ENCODE data around the gene GABRA5. TPM values are rescaled to one million over a fixed set of nuclear protein-coding genes. Genes with fewer than 3 reads are reported as not detected.

Gene GABRA5
- total and polyA plus RNA-seq, 2 of the 8 experiments (the other 6 are each of a cell fraction or from before 2014, with no cell fraction given) = 15.0 to 29.6 TPM

- ChIA-PET POLR2A (ENCODE audit: partially characterized antibody) (no interaction called here), CTCF (ENCODE audit: partially characterized antibody) (interaction anchor here (0.5 to 7.6 kb wide), 10 partner anchors 9 to 80 kb away, joined by 3 to 74 read pairs (median 5); no protein-coding TSS in a partner anchor)
- no peak overlapping the region; a peak in 2 of 7 replicates for H3K9ac ChIP-seq (replicated peaks in 1 of 4; ENCODE audit: extremely low read depth in 1 of 4, low read depth in 3 of 4, low read length in 3 of 4)
Observed at GRCh38 chr15:26971271-26972018, 104.6 kb downstream of the GABRA5 start.

More at GRCh38 chr15:26971271-26972018, 104.6 kb downstream of the GABRA5 start:
- Histone ChIP-seq H2BK15ac (ENCODE audit: low read length) (no peak overlapping the region), H2BK120ac (replicated peaks; ENCODE audit: low read depth, low read length) (no peak overlapping the region), H3K4me1 (replicated peaks in 1 of 4; ENCODE audit: control insufficient read depth in 3 of 4, insufficient read depth in 4 of 4, low read length in 3 of 4) (peaks cover 0 to 3% (median 1%) of the 10 kb centered on the region in 4 experiments; a peak in 1 of 7 replicates), H3K36me3 (ENCODE audit: control insufficient read depth in 2 of 4, insufficient read depth in 4 of 4, low read length in 3 of 4) (no peaks in the 10 kb centered on the region), H3K9me3 (ENCODE audit: insufficient read depth in 2 of 2, low read depth in 1 of 2, low read length in 1 of 2) (no peaks in the 10 kb centered on the region), H3K18ac (ENCODE audit: extremely low read depth, low read length) (no peak overlapping the region), H3K79me1 (ENCODE audit: low read depth, low read length) (no peaks in the 10 kb centered on the region), H2BK5ac (ENCODE audit: low read depth, low read length) (no peak overlapping the region), H3K4me2 (ENCODE audit: insufficient read depth in 1 of 2, low read depth in 2 of 2, low read length in 2 of 2) (peak overlapping the region; percentile 50 to 86), H3K23me2 (ENCODE audit: low read depth, low read length) (peaks cover 9% of the 10 kb centered on the region; the same call in 1 of the 2 replicates), H4K5ac (ENCODE audit: insufficient read length, low read depth, low read length) (no peak overlapping the region), H4K20me1 (replicated peaks in 1 of 2; ENCODE audit: control insufficient read depth in 1 of 2, insufficient read depth in 2 of 2, low read length in 2 of 2) (no peaks in the 10 kb centered on the region), H3K79me2 (ENCODE audit: control insufficient read depth in 1 of 2, insufficient read depth in 2 of 2, low read length in 2 of 2) (no peaks in the 10 kb centered on the region), H4K8ac (ENCODE audit: extremely low read depth, insufficient read depth, low read length) (peak overlapping the region; percentile 51), H2AFZ (ENCODE audit: low read length) (0 out of 2 replicates have a peak overlapping the region, but pooled peaks have one; percentile 52), H3K27ac (ENCODE audit: low read depth, low read length) (no peak overlapping the region), H4K91ac (replicated peaks; ENCODE audit: insufficient read length, low read length) (no peak overlapping the region), H3K14ac (ENCODE audit: insufficient read length) (no peak overlapping the region), H3K27me3 (replicated peaks in 1 of 4; ENCODE audit: control insufficient read depth in 3 of 4, extremely low read depth in 1 of 4, insufficient read depth in 3 of 4, low read length in 3 of 4) (peaks cover 16 to 57% (median 49%) of the 10 kb centered on the region in 4 experiments), H3K4ac (replicated peaks; ENCODE audit: insufficient read length, low read depth, low read length) (no peak overlapping the region), H3K23ac (ENCODE audit: insufficient read length) (no peak overlapping the region), H2AK5ac (ENCODE audit: low read depth, low read length) (no peak overlapping the region), H3K4me3 (ENCODE audit: extremely low read depth in 1 of 4, insufficient read depth in 2 of 4, low read depth in 3 of 4, low read length in 4 of 4) (peak overlapping the region; percentile 46 to 76 (median 52)), H2BK12ac (ENCODE audit: low read depth, low read length) (no peak overlapping the region), H3K56ac (replicated peaks; ENCODE audit: insufficient read length, low read depth, low read length) (no peak overlapping the region), H2BK20ac (ENCODE audit: low read length) (no peak overlapping the region)
- FAIRE-seq = no peak
- TF ChIP-seq KDM4A (IDR thresholded peaks at IDR 0.05; ENCODE audit: low read depth, low read length, severe bottlenecking) (peak; percentile 88), SAP30 (IDR thresholded peaks at IDR 0.05; ENCODE audit: insufficient read depth, insufficient replicate concordance, low read length) (no peak), EP300 (IDR thresholded peaks at IDR 0.05; ENCODE audit: borderline replicate concordance in 1 of 2, low read depth in 2 of 2, low read length in 2 of 2) (no peak), SRF (IDR thresholded peaks at IDR 0.05; ENCODE audit: low read depth, low read length) (no peak), EZH2 (IDR thresholded peaks at IDR 0.05; ENCODE audit: low read depth, low read length, severe bottlenecking) (peak; percentile 64), ASH2L (IDR thresholded peaks at IDR 0.05; ENCODE audit: low read length) (peak; percentile 35), SUZ12 (IDR thresholded peaks at IDR 0.05; ENCODE audit: low read length) (peak; percentile 65), HDAC2 (IDR thresholded peaks at IDR 0.05; ENCODE audit: borderline replicate concordance in 1 of 2, low read depth in 2 of 2, low read length in 2 of 2) (0 out of 4 replicates have a peak, but pooled peaks of 1 of the 2 experiments have one; percentile 20)
- peak in 1 of 2 experiments; percentile 61 for DNase-seq (ENCODE audit: low read depth in 1 of 2, low spot score in 2 of 2)
- WGBS, 2 experiments (ENCODE audit: extremely low coverage in 1 of 2, insufficient coverage in 1 of 2, insufficient read length in 1 of 2, insufficient replicate concordance in 2 of 2, low coverage in 1 of 2, low lambda C conversion rate in 2 of 2, missing lambda C conversion rate in 1 of 2) = 5% methylated on average over 47 of the region's 72 CpGs; no CpG with 5 or more reads in 1 of the 2 experiments

Measured in H1 (cell line).